T-cell (primary cell): Measurements from ENCODE around the gene SPATA19. TPM values are rescaled to one million over a fixed set of nuclear protein-coding genes. Genes with fewer than 3 reads are reported as not detected.

Source experiments
- ATAC-seq, 4 experiments: fragments of 200-7000 bp in 3 of 4; fragments of 150-1000 bp in 1 of 4; cut with Tn5 transposase; replicated peaks in 1 of 4; 1 replicate in 3 of 4; 2 replicates in 1 of 4; pipeline ENCODE4 v1.10.0; 2021; ENCODE audit warnings: moderate library complexity in 3 of 4, mild to moderate bottlenecking in 2 of 4, moderate number of reproducible peaks in 1 of 4
- CTCF ChIA-PET, 2 donors: fragments of 300-600 bp; sonication (Branson Sonifier 250); formaldehyde crosslinking; loops; one replicate each; lab custom pipeline; 2022; ENCODE audit warnings: antibody characterized with exemption in 2 of 2; lab: Charles Lee
- POLR2A ChIA-PET, 2 donors: fragments of 300-600 bp; sonication (Branson Sonifier 250); formaldehyde crosslinking; loops; one replicate each; lab custom pipeline; 2022; ENCODE audit warnings: antibody characterized with exemption in 2 of 2; lab: Charles Lee
- DNase-seq, 35 experiments: peaks; one replicate each; pipeline versions ENCODE4 v3.0.0 to v3.0.0-alpha.2; 2013 to 2023
- H3K27ac ChIP-seq: one replicate; pipeline ENCODE4 v1.5.1; 2013; ENCODE audit warnings: low read length
- H3K27me3 ChIP-seq, 2 experiments: replicated peaks in 1 of 2; 1 replicate in 1 of 2; 2 replicates in 1 of 2; pipeline versions ENCODE4 v1.6.1 to v1.7.0; 2013; ENCODE audit warnings: low read length in 1 of 2, mixed read lengths in 1 of 2; ENCODE audit not compliant: control insufficient read depth in 2 of 2, insufficient read depth in 2 of 2; ENCODE audit errors: extremely low read depth in 1 of 2
- H3K36me3 ChIP-seq, 2 donors: 1 replicate in 1 of 2; 2 replicates in 1 of 2; pipeline versions ENCODE4 v1.6.1 to v1.7.0; 2013; ENCODE audit warnings: low read length in 1 of 2; ENCODE audit not compliant: control insufficient read depth in 2 of 2, insufficient read depth in 1 of 2; ENCODE audit errors: extremely low read depth in 1 of 2
- H3K4me1 ChIP-seq, 2 experiments: 1 replicate in 1 of 2; 2 replicates in 1 of 2; pipeline versions ENCODE4 v1.6.1 to v1.7.0; 2013; ENCODE audit warnings: low read length in 2 of 2, mixed read lengths in 1 of 2; ENCODE audit not compliant: insufficient read depth in 2 of 2, control insufficient read depth in 1 of 2; ENCODE audit errors: extremely low read depth in 1 of 2
- H3K4me3 ChIP-seq, 2 donors: 1 replicate in 1 of 2; 2 replicates in 1 of 2; pipeline versions ENCODE4 v1.5.1 to v1.7.0; 2013; ENCODE audit warnings: mild to moderate bottlenecking in 2 of 2, low read length in 1 of 2, moderate library complexity in 1 of 2; ENCODE audit not compliant: control insufficient read depth in 1 of 2; ENCODE audit errors: extremely low read depth in 1 of 2
- H3K9me3 ChIP-seq: 2 replicates; pipeline ENCODE4 v1.7.0; 2013
- H3K27ac Mint-ChIP-seq, 2 donors: one replicate each; pipeline ENCODE4 v1.8.0; 2020 to 2021; ENCODE audit warnings: mild to moderate bottlenecking in 2 of 2, mixed read lengths in 2 of 2
- H3K27me3 Mint-ChIP-seq, 2 donors: one replicate each; pipeline ENCODE4 v1.8.0; 2021 to 2022; ENCODE audit warnings: mixed read lengths in 2 of 2
- H3K36me3 Mint-ChIP-seq: one replicate; pipeline ENCODE4 v1.8.0; 2021; ENCODE audit warnings: mixed read lengths
- H3K4me1 Mint-ChIP-seq, 3 donors: one replicate each; pipeline ENCODE4 v1.8.0; 2020 to 2022; ENCODE audit warnings: mixed read lengths in 3 of 3, mild to moderate bottlenecking in 1 of 3
- H3K4me3 Mint-ChIP-seq, 3 donors: one replicate each; pipeline ENCODE4 v1.8.0; 2020 to 2022; ENCODE audit warnings: mild to moderate bottlenecking in 3 of 3, mixed read lengths in 3 of 3, moderate library complexity in 3 of 3
- H3K9me3 Mint-ChIP-seq, 3 donors: one replicate each; pipeline ENCODE4 v1.8.0; 2020 to 2022; ENCODE audit warnings: mixed read lengths in 3 of 3
- WGBS: methylation state at CpG from one replicate; pipeline ENCODE4 v1.1.5; 2013; ENCODE audit warnings: missing lambda C conversion rate; ENCODE audit not compliant: insufficient coverage; 5-methylcytosine and 5-hydroxymethylcytosine counted together
- total RNA-seq, 35 experiments: library from RNA in 6 of 35; stranded (reverse) in 6 of 35; fragments of 120-200 nt in 1 of 35; gene quantifications; one replicate each; pipeline versions ENCODE4 v1.2.1 to v1.2.4 and lab custom pipeline; 2013 to 2026

Gene SPATA19
- total RNA-seq, 5 donors from 2014 or later (not counting 1 experiment from before 2014, with no cell fraction given): not detected

DNA sequence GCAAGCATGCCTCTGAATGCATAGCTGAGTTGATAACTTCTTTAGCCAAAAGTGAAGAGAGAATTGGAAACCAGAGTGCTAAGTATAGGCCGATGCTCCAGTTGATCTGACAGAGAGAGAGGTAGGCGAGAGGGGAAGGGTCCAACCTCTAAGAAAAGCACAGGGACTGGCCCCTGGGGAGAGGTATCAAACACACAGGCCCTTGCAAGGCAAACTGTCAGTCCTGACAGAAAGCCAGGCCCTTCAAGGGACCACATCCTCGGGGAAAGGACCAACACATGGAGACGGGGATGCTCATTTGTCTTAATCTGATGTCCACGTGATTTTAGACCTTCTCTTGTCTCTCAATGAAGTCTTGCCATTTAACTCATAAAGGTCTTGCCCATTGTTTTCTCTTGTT, 43.9 kb upstream of the SPATA19 start:
- no peaks in the 10 kb centered on the region for H3K9me3 Mint-ChIP-seq
- no peak overlapping the region for H3K4me3 Mint-ChIP-seq
- H3K27ac Mint-ChIP-seq: no peak overlapping the region
- no peaks in the 10 kb centered on the region for H3K36me3 ChIP-seq
- H3K27me3 Mint-ChIP-seq: peaks cover 31 to 43% of the 10 kb centered on the region in 2 donors
- H3K36me3 Mint-ChIP-seq: no peaks in the 10 kb centered on the region
- H3K4me1 Mint-ChIP-seq: no peaks in the 10 kb centered on the region
- WGBS: 78% methylated on average over 4 of the region's 5 CpGs
- H3K27ac ChIP-seq: no peak overlapping the region
- CTCF ChIA-PET: no interaction called here
- H3K4me3 ChIP-seq: no peak overlapping the region
- H3K9me3 ChIP-seq: no peaks in the 10 kb centered on the region
- ATAC-seq (no peak), DNase-seq (no peak)
- H3K27me3 ChIP-seq: peaks cover 0 to 40% of the 10 kb centered on the region in 2 experiments
- no peaks in the 10 kb centered on the region for H3K4me1 ChIP-seq
- POLR2A ChIA-PET: no interaction called here

DNA sequence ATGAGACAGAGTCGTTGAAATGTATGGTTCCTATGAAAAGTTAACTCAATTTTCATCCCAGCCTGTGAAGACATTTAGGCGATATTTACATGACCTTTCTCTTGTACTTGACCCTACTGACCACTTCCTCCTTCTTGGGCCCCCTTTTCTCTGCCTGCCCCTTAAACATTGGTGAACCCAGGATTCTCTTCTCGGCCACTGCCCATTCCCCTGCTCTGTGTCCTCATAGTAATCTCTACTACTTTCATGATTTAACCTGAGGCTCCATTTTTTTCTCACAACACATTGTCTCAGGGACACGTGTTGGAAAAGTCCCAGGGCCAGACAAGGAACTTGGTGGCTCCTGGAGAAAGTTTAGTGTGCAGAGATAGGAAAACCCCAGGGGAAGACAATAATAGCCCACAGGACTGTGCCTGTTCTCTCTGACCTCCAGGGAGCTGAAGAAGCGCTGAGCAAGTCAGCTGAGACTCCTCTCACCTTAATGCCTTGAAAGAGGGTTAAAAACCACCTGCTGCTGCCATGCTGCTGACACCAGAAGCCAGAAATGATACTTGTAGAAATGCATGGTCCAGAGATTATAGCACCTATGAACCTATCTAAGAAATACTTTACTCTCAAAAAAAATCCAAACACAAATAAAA, 42.5 kb upstream of the SPATA19 start:
- no peak overlapping the region for H3K4me3 Mint-ChIP-seq
- H3K36me3 ChIP-seq: no peaks in the 10 kb centered on the region
- no peaks in the 10 kb centered on the region for H3K36me3 Mint-ChIP-seq
- ATAC-seq (no peak), DNase-seq (no peak)
- no peaks in the 10 kb centered on the region for H3K4me1 Mint-ChIP-seq
- peaks cover 3 to 9% (median 6%) of the 10 kb centered on the region in 3 donors for H3K9me3 Mint-ChIP-seq
- no peak overlapping the region for H3K27ac ChIP-seq
- peaks cover 38 to 49% of the 10 kb centered on the region in 2 donors for H3K27me3 Mint-ChIP-seq
- ChIA-PET POLR2A (no interaction called here), CTCF (no interaction called here)
- peaks cover 0 to 33% of the 10 kb centered on the region in 2 experiments for H3K27me3 ChIP-seq
- H3K27ac Mint-ChIP-seq: no peak overlapping the region
- WGBS: 80% methylated on average over 1 of the region's 5 CpGs
- H3K4me1 ChIP-seq: no peaks in the 10 kb centered on the region
- H3K9me3 ChIP-seq: no peaks in the 10 kb centered on the region
- H3K4me3 ChIP-seq: no peak overlapping the region

DNA sequence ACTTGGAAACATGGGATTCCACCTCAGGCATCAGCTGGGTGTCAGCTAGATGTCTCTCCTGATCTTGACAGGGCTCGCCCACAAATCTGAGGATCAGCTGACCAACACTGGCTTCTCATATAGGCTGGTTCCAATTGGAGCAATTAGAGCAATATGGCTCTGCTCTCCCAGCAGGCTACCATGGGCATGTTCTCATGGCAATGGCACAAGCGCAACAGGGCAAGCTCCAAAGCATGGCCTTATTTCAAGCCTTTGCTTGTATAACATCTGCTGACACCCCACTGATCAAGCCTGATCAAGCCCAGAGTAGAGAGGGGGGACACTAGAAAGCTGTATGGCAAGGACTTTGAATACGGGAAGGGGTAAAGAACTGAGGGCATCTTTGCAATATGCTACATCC, 40.7 kb upstream of the SPATA19 start:
- ChIA-PET POLR2A (no interaction called here), CTCF (no interaction called here)
- ATAC-seq (no peak), DNase-seq (no peak)
- no peak overlapping the region for H3K27ac ChIP-seq
- H3K4me1 ChIP-seq: no peaks in the 10 kb centered on the region
- no peaks in the 10 kb centered on the region for H3K9me3 ChIP-seq
- 70% methylated on average over 2 of the region's 3 CpGs for WGBS
- peaks cover 0 to 27% of the 10 kb centered on the region in 2 experiments for H3K27me3 ChIP-seq
- Mint-ChIP-seq H3K27ac (no peak overlapping the region), H3K27me3 (peaks cover 37 to 45% of the 10 kb centered on the region in 2 donors), H3K4me1 (no peaks in the 10 kb centered on the region), H3K36me3 (no peaks in the 10 kb centered on the region), H3K9me3 (peaks cover 8 to 16% (median 9%) of the 10 kb centered on the region in 3 donors), H3K4me3 (no peak overlapping the region)
- no peaks in the 10 kb centered on the region for H3K36me3 ChIP-seq
- H3K4me3 ChIP-seq: no peak overlapping the region

DNA sequence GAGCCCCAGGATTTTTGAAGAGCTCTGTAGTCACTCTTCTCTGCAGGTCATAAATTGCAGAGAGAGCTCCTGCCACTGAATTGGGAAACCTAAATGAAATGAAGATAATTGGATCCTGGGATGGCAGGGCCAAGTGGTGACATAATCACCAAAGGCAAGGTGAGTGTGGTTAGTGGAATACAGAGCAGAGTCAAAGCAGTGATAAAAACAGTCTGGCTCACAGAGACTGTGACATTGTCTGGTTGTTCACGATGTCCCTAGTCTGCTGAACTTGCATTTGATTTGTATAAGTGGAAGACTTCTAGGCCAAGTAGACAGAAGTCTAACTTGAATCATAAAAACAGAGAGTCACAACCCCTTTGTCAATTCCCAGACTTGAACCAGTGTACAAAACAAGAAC, 26.8 kb upstream of the SPATA19 start:
- Mint-ChIP-seq H3K27me3 (peaks cover 1 to 5% of the 10 kb centered on the region in 2 donors), H3K36me3 (no peaks in the 10 kb centered on the region), H3K9me3 (peaks cover 0 to 2% (median 0%) of the 10 kb centered on the region in 3 donors), H3K27ac (no peak overlapping the region), H3K4me3 (no peak overlapping the region), H3K4me1 (no peaks in the 10 kb centered on the region)
- Histone ChIP-seq H3K9me3 (no peaks in the 10 kb centered on the region), H3K27me3 (no peaks in the 10 kb centered on the region), H3K4me1 (no peaks in the 10 kb centered on the region), H3K4me3 (no peak overlapping the region), H3K36me3 (no peaks in the 10 kb centered on the region), H3K27ac (no peak overlapping the region)
- WGBS: no CpG with 5 or more reads among the region's 1 CpG
- ChIA-PET CTCF (no interaction called here), POLR2A (no interaction called here)
- DNase-seq (no peak), ATAC-seq (no peak)

DNA sequence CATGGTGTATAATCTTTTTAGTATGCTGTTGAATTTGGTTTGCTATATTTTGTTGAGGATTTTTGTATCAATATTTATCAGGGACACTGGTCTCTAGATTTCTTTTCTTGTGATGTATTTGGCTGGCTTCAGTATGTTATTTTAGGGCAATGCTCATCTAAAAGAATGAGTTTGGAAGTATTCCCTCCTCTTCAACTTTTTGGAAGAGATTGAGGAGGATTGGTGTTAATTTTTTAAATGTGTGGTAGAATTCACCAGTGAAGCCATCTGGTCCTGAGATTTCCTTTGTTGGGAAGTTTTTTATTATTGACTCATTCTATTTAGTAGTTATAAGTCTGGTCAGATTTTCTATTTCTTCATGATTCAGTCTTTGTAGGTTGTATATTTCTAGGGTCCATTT, 22.1 kb upstream of the SPATA19 start:
- H3K27me3 Mint-ChIP-seq: peaks cover 13 to 16% of the 10 kb centered on the region in 2 donors
- H3K4me1 ChIP-seq: no peaks in the 10 kb centered on the region
- H3K4me1 Mint-ChIP-seq: no peaks in the 10 kb centered on the region
- H3K27me3 ChIP-seq: peaks cover 0 to 18% of the 10 kb centered on the region in 2 experiments
- no peak overlapping the region for H3K27ac ChIP-seq
- no peak for ATAC-seq
- no peaks in the 10 kb centered on the region for H3K9me3 ChIP-seq
- DNase-seq: no peak
- no peak overlapping the region for H3K4me3 ChIP-seq
- H3K36me3 Mint-ChIP-seq: no peaks in the 10 kb centered on the region
- no peak overlapping the region for H3K27ac Mint-ChIP-seq
- no peaks in the 10 kb centered on the region for H3K9me3 Mint-ChIP-seq
- no peaks in the 10 kb centered on the region for H3K36me3 ChIP-seq
- no peak overlapping the region for H3K4me3 Mint-ChIP-seq
- ChIA-PET POLR2A (no interaction called here), CTCF (no interaction called here)

DNA sequence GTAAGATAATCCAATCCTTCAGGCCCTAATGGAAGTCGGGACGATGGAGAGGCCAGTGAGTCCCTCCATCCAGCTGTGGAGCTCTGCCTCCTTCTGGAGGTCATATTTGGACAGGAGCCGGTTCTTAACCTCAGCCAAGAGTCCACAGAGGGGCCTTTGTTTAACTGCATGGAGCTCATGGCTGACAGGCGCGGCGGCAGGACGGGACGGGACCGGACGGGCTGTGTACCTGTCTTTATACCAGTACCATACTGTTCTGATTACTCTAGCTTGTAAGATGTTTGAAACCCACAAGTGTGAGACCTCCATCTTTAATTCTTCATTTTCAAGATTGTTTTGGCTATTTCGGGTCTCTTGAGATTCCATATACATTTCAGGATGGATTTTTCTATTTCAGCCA, 20.2 kb upstream of the SPATA19 start:
- H3K4me3 ChIP-seq: no peak overlapping the region
- 92% methylated on average over 3 of the region's 11 CpGs for WGBS
- ATAC-seq: no peak
- Mint-ChIP-seq H3K4me3 (no peak overlapping the region), H3K36me3 (no peaks in the 10 kb centered on the region), H3K4me1 (no peaks in the 10 kb centered on the region), H3K27me3 (peaks cover 17 to 24% of the 10 kb centered on the region in 2 donors), H3K27ac (no peak overlapping the region), H3K9me3 (no peaks in the 10 kb centered on the region)
- no peaks in the 10 kb centered on the region for H3K36me3 ChIP-seq
- H3K27ac ChIP-seq: no peak overlapping the region
- H3K9me3 ChIP-seq: no peaks in the 10 kb centered on the region
- peaks cover 0 to 20% of the 10 kb centered on the region in 2 experiments for H3K27me3 ChIP-seq
- no peaks in the 10 kb centered on the region for H3K4me1 ChIP-seq
- CTCF ChIA-PET: no interaction called here
- POLR2A ChIA-PET: no interaction called here
- DNase-seq: no peak
